B cell (primary cell): Measurements from ENCODE around the gene CALHM5. TPM values are rescaled to one million over a fixed set of nuclear protein-coding genes. Genes with fewer than 3 reads are reported as not detected.
A peak's percentile ranks its signal among the peaks of the same experiment; 100 is the strongest.

Experiments used
- ATAC-seq: fragments of 200-7000 bp; cut with Tn5 transposase; one replicate; pipeline ENCODE4 v1.10.0; 2021; ENCODE audit warnings: low read depth, mild to moderate bottlenecking, moderate number of reproducible peaks, moderate library complexity
- CTCF ChIA-PET: fragments of 350-600 bp; sonication (Branson Sonifier 250); formaldehyde crosslinking; loops from one replicate; lab custom pipeline; 2021; ENCODE audit warnings: antibody characterized with exemption, inconsistent platforms; lab: Charles Lee
- POLR2A ChIA-PET: fragments of 350-600 bp; sonication (Branson Sonifier 250); formaldehyde crosslinking; loops from one replicate; lab custom pipeline; 2021; ENCODE audit warnings: antibody characterized with exemption; lab: Charles Lee
- DNase-seq: peaks from one replicate; pipeline ENCODE4 v3.0.0; 2013
- H2AFZ ChIP-seq: 2 replicates; pipeline ENCODE4 v1.6.1; 2012; ENCODE audit warnings: mild to moderate bottlenecking, low read depth, low read length; ENCODE audit not compliant: insufficient read depth, poor library complexity, severe bottlenecking
- H3K27ac ChIP-seq, 2 donors: 1 replicate in 1 of 2; 2 replicates in 1 of 2; pipeline ENCODE4 v1.5.1; 2012 to 2013; ENCODE audit warnings: low read length in 2 of 2, mild to moderate bottlenecking in 2 of 2, moderate library complexity in 1 of 2
- H3K27me3 ChIP-seq, 4 experiments: fragments of 200-600 bp in 1 of 4; sonication (generic) in 1 of 4; replicated peaks in 1 of 4; 1 replicate in 2 of 4; 2 replicates in 2 of 4; pipeline versions ENCODE4 v1.6.1 to v1.7.0; 2013 to 2016; ENCODE audit warnings: low read length in 3 of 4, mild to moderate bottlenecking in 2 of 4, mixed read lengths in 1 of 4, moderate library complexity in 1 of 4; ENCODE audit not compliant: insufficient read depth in 4 of 4, control insufficient read depth in 3 of 4; ENCODE audit errors: control extremely low read depth in 1 of 4
- H3K36me3 ChIP-seq, 2 experiments: replicated peaks in 1 of 2; 1 replicate in 1 of 2; 2 replicates in 1 of 2; pipeline versions ENCODE4 v1.6.1 to v1.7.1; 2013; ENCODE audit warnings: low read length in 1 of 2; ENCODE audit not compliant: insufficient read depth in 2 of 2, control insufficient read depth in 1 of 2; ENCODE audit errors: control extremely low read depth in 1 of 2, extremely low read depth in 1 of 2
- H3K4me1 ChIP-seq, 2 donors: fragments of 200-600 bp in 1 of 2; sonication (generic) in 1 of 2; 1 replicate in 1 of 2; 2 replicates in 1 of 2; pipeline versions ENCODE4 v1.5.1 to v1.6.1; 2013 to 2017; ENCODE audit warnings: low read length in 2 of 2; ENCODE audit not compliant: control insufficient read depth in 2 of 2, insufficient read depth in 2 of 2
- H3K4me2 ChIP-seq: replicated peaks from 2 replicates; pipeline ENCODE3; 2012; ENCODE audit warnings: mild to moderate bottlenecking, low read depth, low read length; ENCODE audit not compliant: poor library complexity, severe bottlenecking
- H3K4me3 ChIP-seq, 5 experiments: fragments of 200-600 bp in 1 of 5; sonication (generic) in 1 of 5; 1 replicate in 3 of 5; 2 replicates in 2 of 5; pipeline versions ENCODE4 v1.5.1 to v1.7.0; 2011 to 2016; ENCODE audit warnings: low read length in 4 of 5, mild to moderate bottlenecking in 4 of 5, low read depth in 2 of 5, control low read depth in 1 of 5, moderate library complexity in 1 of 5; ENCODE audit not compliant: insufficient read depth in 1 of 5; ENCODE audit errors: control extremely low read depth in 1 of 5, extremely low read depth in 1 of 5
- H3K79me2 ChIP-seq: fragments of 200-600 bp; sonication (generic); one replicate; pipeline ENCODE4 v1.6.0; 2016; ENCODE audit warnings: low read length; ENCODE audit not compliant: control insufficient read depth, insufficient read depth
- H3K9ac ChIP-seq: fragments of 200-600 bp; sonication (generic); 2 replicates; pipeline ENCODE4 v1.6.1; 2017; ENCODE audit warnings: mild to moderate bottlenecking, low read length, moderate library complexity
- H3K9me3 ChIP-seq, 3 donors: one replicate each; pipeline versions ENCODE4 v1.6.1 to v1.7.1; 2013; ENCODE audit warnings: low read length in 2 of 3; ENCODE audit not compliant: control insufficient read depth in 2 of 3, insufficient read depth in 1 of 3; ENCODE audit errors: control extremely low read depth in 1 of 3
- H4K20me1 ChIP-seq: 2 replicates; pipeline ENCODE4 v1.6.0; 2012; ENCODE audit warnings: mild to moderate bottlenecking, low read length; ENCODE audit not compliant: insufficient read depth, control insufficient read depth, poor library complexity, severe bottlenecking
- H3K27ac Mint-ChIP-seq: one replicate; pipeline ENCODE4 v1.8.0; 2021; ENCODE audit warnings: mixed read lengths
- H3K27me3 Mint-ChIP-seq: one replicate; pipeline ENCODE4 v1.8.0; 2021; ENCODE audit warnings: mixed read lengths
- H3K4me1 Mint-ChIP-seq: one replicate; pipeline ENCODE4 v1.8.0; 2021; ENCODE audit warnings: mixed read lengths
- H3K4me3 Mint-ChIP-seq: one replicate; pipeline ENCODE4 v1.8.0; 2021; ENCODE audit warnings: mixed read lengths
- H3K9me3 Mint-ChIP-seq: one replicate; pipeline ENCODE4 v1.8.0; 2022; ENCODE audit warnings: mixed read lengths; ENCODE audit not compliant: insufficient read depth
- WGBS: methylation state at CpG from one replicate; pipeline ENCODE4 v1.1.5; 2013; ENCODE audit warnings: missing lambda C conversion rate; ENCODE audit not compliant: insufficient coverage; 5-methylcytosine and 5-hydroxymethylcytosine counted together
- intact Hi-C: fragments of 100-400 bp; cut with micrococcal nuclease; formaldehyde crosslinking; loops from one replicate; pipeline ENCODE4 v1.10.0; 2022
- polyA minus RNA-seq: library from RNA; depleted of rRNA, polyadenylated mRNA; stranded (reverse); fragments of >200 nt; gene quantifications from 2 replicates; pipeline ENCODE4 v1.2.3, GENCODE V29; 2012
- polyA plus RNA-seq: library from polyadenylated mRNA; depleted of rRNA; stranded (reverse); fragments of >200 nt; gene quantifications from 2 replicates; pipeline ENCODE4 v1.2.3, GENCODE V29; 2012
- total RNA-seq, 2 donors: library from RNA; stranded (reverse); fragments of 120-200 nt in 1 of 2; gene quantifications; 1 replicate in 1 of 2; 2 replicates in 1 of 2; pipeline versions ENCODE4 v1.2.3 to v1.2.4, GENCODE V29; 2013 to 2022
- TF ChIP-seq, protein P1 (sequence below): fragments of 200-600 bp; IDR thresholded peaks from one replicate; pipeline ENCODE4 v1.8.0; 2022; ENCODE audit warnings: antibody characterized with exemption, mild to moderate bottlenecking

The CALHM5 gene, protein sequence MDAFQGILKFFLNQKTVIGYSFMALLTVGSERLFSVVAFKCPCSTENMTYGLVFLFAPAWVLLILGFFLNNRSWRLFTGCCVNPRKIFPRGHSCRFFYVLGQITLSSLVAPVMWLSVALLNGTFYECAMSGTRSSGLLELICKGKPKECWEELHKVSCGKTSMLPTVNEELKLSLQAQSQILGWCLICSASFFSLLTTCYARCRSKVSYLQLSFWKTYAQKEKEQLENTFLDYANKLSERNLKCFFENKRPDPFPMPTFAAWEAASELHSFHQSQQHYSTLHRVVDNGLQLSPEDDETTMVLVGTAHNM
- total RNA-seq: not detected in 2 replicates
- total RNA-seq (2013): 0.28 TPM
- polyA plus RNA-seq: not detected in 2 replicates
- 0.07 TPM in 1 of 2 replicates, not detected in the other for polyA minus RNA-seq

DNA sequence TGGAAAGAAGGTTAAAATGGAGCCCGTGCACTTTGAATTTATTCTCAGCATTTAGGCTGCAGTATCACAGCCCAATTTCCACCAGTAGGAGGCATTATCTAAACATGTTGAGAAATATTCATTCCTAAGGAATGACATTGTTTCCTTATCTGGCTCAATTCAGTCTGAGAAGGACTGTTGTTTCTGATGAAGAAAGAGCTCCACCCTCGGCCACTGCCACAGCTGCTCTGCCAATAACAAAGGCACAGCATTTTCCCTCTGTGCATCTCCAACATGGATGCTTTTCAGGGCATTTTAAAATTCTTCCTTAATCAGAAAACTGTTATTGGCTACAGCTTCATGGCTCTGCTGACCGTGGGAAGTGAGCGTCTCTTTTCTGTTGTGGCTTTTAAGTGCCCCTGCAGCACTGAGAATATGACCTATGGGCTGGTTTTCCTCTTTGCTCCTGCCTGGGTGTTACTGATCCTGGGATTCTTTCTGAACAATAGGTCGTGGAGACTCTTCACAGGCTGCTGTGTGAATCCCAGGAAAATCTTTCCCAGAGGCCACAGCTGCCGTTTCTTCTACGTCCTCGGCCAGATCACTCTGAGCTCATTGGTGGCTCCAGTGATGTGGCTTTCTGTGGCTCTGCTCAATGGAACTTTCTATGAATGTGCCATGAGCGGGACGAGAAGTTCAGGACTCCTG, at the start of gene CALHM5:
TSS of gene CALHM5 (plus strand) at position 216 of the 687 bp plus-strand sequence. CDS start at position 274, 58 bp downstream.
- DNase-seq: no peak
- Histone ChIP-seq H3K4me1 (peaks cover 5 to 6% of the 10 kb centered on the region in 2 donors), H4K20me1 (no peaks in the 10 kb centered on the region), H3K9ac (no peak within 1 kb of the TSS), H3K79me2 (no peaks in the 10 kb centered on the region), H3K4me2 (peak within 1 kb of the TSS; percentile 4), H2AFZ (peak within 1 kb of the TSS; percentile 43), H3K4me3 (no peak within 1 kb of the TSS), H3K27me3 (no peaks in the 10 kb centered on the region), H3K9me3 (peaks cover 0 to 4% (median 0%) of the 10 kb centered on the region in 3 donors), H3K27ac (peak within 1 kb of the TSS in 1 of 2 donors; percentile 5), H3K36me3 (no peaks in the 10 kb centered on the region)
- intact Hi-C loops: no loop called here
- Mint-ChIP-seq H3K9me3 (peaks cover 9% of the 10 kb centered on the region), H3K27ac (no peak within 1 kb of the TSS), H3K4me3 (no peak within 1 kb of the TSS), H3K4me1 (peaks cover 18% of the 10 kb centered on the region), H3K27me3 (no peaks in the 10 kb centered on the region)
- ChIA-PET CTCF (interaction anchor here (1.0 to 4.5 kb wide), 5 partner anchors 21 to 224 kb away, joined by 3 to 21 read pairs (median 4); no protein-coding TSS in a partner anchor), POLR2A (no interaction called here)
- TF ChIP-seq, protein P1, sequence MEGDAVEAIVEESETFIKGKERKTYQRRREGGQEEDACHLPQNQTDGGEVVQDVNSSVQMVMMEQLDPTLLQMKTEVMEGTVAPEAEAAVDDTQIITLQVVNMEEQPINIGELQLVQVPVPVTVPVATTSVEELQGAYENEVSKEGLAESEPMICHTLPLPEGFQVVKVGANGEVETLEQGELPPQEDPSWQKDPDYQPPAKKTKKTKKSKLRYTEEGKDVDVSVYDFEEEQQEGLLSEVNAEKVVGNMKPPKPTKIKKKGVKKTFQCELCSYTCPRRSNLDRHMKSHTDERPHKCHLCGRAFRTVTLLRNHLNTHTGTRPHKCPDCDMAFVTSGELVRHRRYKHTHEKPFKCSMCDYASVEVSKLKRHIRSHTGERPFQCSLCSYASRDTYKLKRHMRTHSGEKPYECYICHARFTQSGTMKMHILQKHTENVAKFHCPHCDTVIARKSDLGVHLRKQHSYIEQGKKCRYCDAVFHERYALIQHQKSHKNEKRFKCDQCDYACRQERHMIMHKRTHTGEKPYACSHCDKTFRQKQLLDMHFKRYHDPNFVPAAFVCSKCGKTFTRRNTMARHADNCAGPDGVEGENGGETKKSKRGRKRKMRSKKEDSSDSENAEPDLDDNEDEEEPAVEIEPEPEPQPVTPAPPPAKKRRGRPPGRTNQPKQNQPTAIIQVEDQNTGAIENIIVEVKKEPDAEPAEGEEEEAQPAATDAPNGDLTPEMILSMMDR: no peak
- no peak for ATAC-seq
- 89% methylated on average over 8 of the region's 10 CpGs for WGBS
